Measurements from ENCODE around the gene PYROXD2.

- TF ChIP-seq CTCF (IDR thresholded peaks at IDR 0.05; ENCODE audit: low read depth, low read length, poor library complexity, severe bottlenecking) (no peak), EZH2phosphoT487 (IDR thresholded peaks at IDR 0.05; ENCODE audit: borderline replicate concordance, low read length) (no peak)
Observed at GRCh38 chr10:98445200-98445812, 30.3 kb upstream of the PYROXD2 start.
